Trophoblast cell (in vitro differentiated cells and primary cell): Measurements from ENCODE around the gene GBE1.

Source experiments
- DNase-seq, 2 donors: peaks; one replicate each; pipeline ENCODE4 v3.0.0-alpha.2; 2016
- H2AFZ ChIP-seq: 2 replicates; pipeline ENCODE4 v1.6.1; 2013; ENCODE audit warnings: low read length, moderate library complexity, mild to moderate bottlenecking; ENCODE audit not compliant: insufficient read depth, poor library complexity
- H2AK5ac ChIP-seq: 2 replicates; pipeline ENCODE4 v1.6.1; 2013; ENCODE audit warnings: mild to moderate bottlenecking, low read length
- H2BK120ac ChIP-seq: 2 replicates; pipeline ENCODE4 v1.6.1; 2013; ENCODE audit warnings: low read length, mild to moderate bottlenecking, moderate library complexity; ENCODE audit not compliant: insufficient read depth, poor library complexity
- H2BK12ac ChIP-seq: 2 replicates; pipeline ENCODE4 v1.6.1; 2013; ENCODE audit warnings: mild to moderate bottlenecking, low read length, moderate library complexity
- H2BK5ac ChIP-seq: 2 replicates; pipeline ENCODE4 v1.6.1; 2013; ENCODE audit warnings: low read length, low read depth, moderate library complexity, mild to moderate bottlenecking; ENCODE audit not compliant: poor library complexity
- H3K14ac ChIP-seq: 2 replicates; pipeline ENCODE4 v1.6.1; 2013; ENCODE audit warnings: mild to moderate bottlenecking, low read length
- H3K18ac ChIP-seq: 2 replicates; pipeline ENCODE4 v1.6.1; 2013; ENCODE audit warnings: mild to moderate bottlenecking, low read length
- H3K23ac ChIP-seq: 2 replicates; pipeline ENCODE4 v1.6.1; 2013; ENCODE audit warnings: low read length
- H3K27ac ChIP-seq: 2 replicates; pipeline ENCODE4 v1.5.1; 2013; ENCODE audit warnings: low read depth, mild to moderate bottlenecking, inconsistent platforms, low read length, moderate library complexity
- H3K27me3 ChIP-seq: 2 replicates; pipeline ENCODE4 v1.6.1; 2013; ENCODE audit warnings: inconsistent platforms, mild to moderate bottlenecking, low read length, moderate library complexity; ENCODE audit not compliant: insufficient read depth
- H3K36me3 ChIP-seq, 2 experiments: 1 replicate in 1 of 2; 2 replicates in 1 of 2; pipeline ENCODE4 v1.6.1; 2013; ENCODE audit warnings: low read length in 2 of 2, mild to moderate bottlenecking in 2 of 2, moderate library complexity in 1 of 2; ENCODE audit not compliant: insufficient read depth in 2 of 2, control insufficient read depth in 1 of 2
- H3K4ac ChIP-seq: 2 replicates; pipeline ENCODE4 v1.6.1; 2013; ENCODE audit warnings: low read depth, mild to moderate bottlenecking, low read length, moderate library complexity
- H3K4me1 ChIP-seq, 2 experiments: 1 replicate in 1 of 2; 2 replicates in 1 of 2; pipeline ENCODE4 v1.6.1; 2013; ENCODE audit warnings: low read length in 2 of 2, mild to moderate bottlenecking in 2 of 2, moderate library complexity in 1 of 2; ENCODE audit not compliant: insufficient read depth in 2 of 2, control insufficient read depth in 1 of 2
- H3K4me2 ChIP-seq: 2 replicates; pipeline ENCODE4 v1.6.1; 2013; ENCODE audit warnings: inconsistent platforms, mild to moderate bottlenecking, low read length, moderate library complexity
- H3K4me3 ChIP-seq: 2 replicates; pipeline ENCODE4 v1.5.1; 2013; ENCODE audit warnings: mild to moderate bottlenecking, low read depth, low read length, inconsistent platforms
- H3K79me1 ChIP-seq: one replicate; pipeline ENCODE4 v1.6.1; 2013; ENCODE audit warnings: low read length
- H3K79me2 ChIP-seq: 2 replicates; pipeline ENCODE4 v1.6.1; 2013; ENCODE audit warnings: low read length, mild to moderate bottlenecking; ENCODE audit not compliant: control insufficient read depth, insufficient read depth, poor library complexity
- H3K9ac ChIP-seq: 2 replicates; pipeline ENCODE4 v1.6.1; 2013; ENCODE audit warnings: mild to moderate bottlenecking, low read length
- H3K9me3 ChIP-seq: 2 replicates; pipeline ENCODE4 v1.6.1; 2013; ENCODE audit warnings: low read depth, mild to moderate bottlenecking, control low read depth, inconsistent platforms, low read length; ENCODE audit not compliant: insufficient read depth
- H4K12ac ChIP-seq: 2 replicates; pipeline ENCODE4 v1.6.1; 2013; ENCODE audit warnings: low read depth, mild to moderate bottlenecking, low read length, moderate library complexity
- H4K8ac ChIP-seq: 2 replicates; pipeline ENCODE4 v1.6.1; 2013; ENCODE audit warnings: low read depth, mild to moderate bottlenecking, low read length, moderate library complexity
- H4K91ac ChIP-seq: one replicate; pipeline ENCODE4 v1.6.1; 2013; ENCODE audit warnings: low read depth, mild to moderate bottlenecking, low read length, moderate library complexity
- whole genome bisulfite sequencing: extraction: QIAGEN DNeasy Blood & Tissue Kit; methylation state at CpG from one replicate; pipeline ENCODE4 v1.1.7; 2013; ENCODE audit warnings: missing lambda C conversion rate; ENCODE audit not compliant: insufficient read length, insufficient coverage; ENCODE audit errors: extremely low coverage; 5-methylcytosine and 5-hydroxymethylcytosine counted together

Gene GBE1

GRCh38 chr3:81658322-81658997, 103.0 kb downstream of the GBE1 start:
- no peaks in the 10 kb centered on the region for H3K79me2 ChIP-seq
- no peak overlapping the region for H3K23ac ChIP-seq
- no peak overlapping the region for H3K4me3 ChIP-seq
- no peak overlapping the region for H2AK5ac ChIP-seq
- no peak overlapping the region for H2BK120ac ChIP-seq
- H3K18ac ChIP-seq, result no peak overlapping the region
- H3K27me3 ChIP-seq, result no peaks in the 10 kb centered on the region
- H2BK12ac ChIP-seq, result no peak overlapping the region
- no peak overlapping the region for H2AFZ ChIP-seq
- no CpG with 5 or more reads among the region's 3 CpGs for WGBS
- no peak overlapping the region for H3K4ac ChIP-seq
- H3K4me2 ChIP-seq, result no peak overlapping the region
- H4K12ac ChIP-seq, result no peak overlapping the region
- H3K79me1 ChIP-seq, result no peaks in the 10 kb centered on the region
- no peak overlapping the region for H4K91ac ChIP-seq
- no peak overlapping the region for H3K27ac ChIP-seq
- H3K9ac ChIP-seq, result no peak overlapping the region
- H3K36me3 ChIP-seq, result no peaks in the 10 kb centered on the region
- H2BK5ac ChIP-seq, result no peak overlapping the region
- H4K8ac ChIP-seq, result no peak overlapping the region
- DNase-seq, result no peak
- no peaks in the 10 kb centered on the region for H3K4me1 ChIP-seq
- no peak overlapping the region for H3K14ac ChIP-seq
- H3K9me3 ChIP-seq, result no peaks in the 10 kb centered on the region

- Histone ChIP-seq H2BK12ac (no peak overlapping the region), H3K9ac (no peak overlapping the region), H2AFZ (no peak overlapping the region), H3K9me3 (no peaks in the 10 kb centered on the region), H2BK5ac (no peak overlapping the region), H3K4me2 (no peak overlapping the region), H4K12ac (no peak overlapping the region), H3K23ac (no peak overlapping the region), H4K91ac (no peak overlapping the region), H3K27ac (no peak overlapping the region), H3K4me3 (no peak overlapping the region), H3K27me3 (no peaks in the 10 kb centered on the region), H4K8ac (no peak overlapping the region), H3K79me1 (no peaks in the 10 kb centered on the region), H3K36me3 (peaks cover 0 to 1% of the 10 kb centered on the region in 2 experiments), H3K4ac (no peak overlapping the region), H2AK5ac (no peak overlapping the region), H3K4me1 (no peaks in the 10 kb centered on the region), H3K79me2 (no peaks in the 10 kb centered on the region), H2BK120ac (no peak overlapping the region), H3K18ac (no peak overlapping the region), H3K14ac (no peak overlapping the region)
- DNase-seq, result no peak
- WGBS, result no CpG with 5 or more reads among the region's 4 CpGs
Observed at GRCh38 chr3:81651139-81651538, 110.3 kb downstream of the GBE1 start.

DNA sequence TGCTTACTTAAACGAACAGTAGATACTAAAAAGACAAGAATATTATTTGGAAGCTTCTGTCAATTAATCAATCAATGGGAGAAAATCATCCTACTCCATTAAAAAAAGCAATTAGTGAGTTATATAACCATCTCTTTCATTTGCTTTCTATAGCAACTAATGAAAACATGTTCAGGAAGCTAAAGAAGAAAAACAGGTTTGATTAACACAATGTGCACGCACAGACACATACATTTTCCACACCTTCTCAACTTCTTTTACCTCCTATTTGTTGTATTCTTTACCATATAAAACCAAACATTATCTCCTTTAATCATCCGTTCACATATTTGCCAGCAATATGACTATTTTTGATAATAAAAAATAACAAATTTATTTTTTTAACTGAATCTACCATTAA, 111.3 kb downstream of the GBE1 start:
- Histone ChIP-seq H3K4me1 (no peaks in the 10 kb centered on the region), H3K14ac (no peak overlapping the region), H3K4me3 (no peak overlapping the region), H3K36me3 (peaks cover 0 to 1% of the 10 kb centered on the region in 2 experiments), H2AK5ac (no peak overlapping the region), H2AFZ (no peak overlapping the region), H3K27me3 (no peaks in the 10 kb centered on the region), H3K4ac (no peak overlapping the region), H3K18ac (no peak overlapping the region), H4K91ac (no peak overlapping the region), H3K4me2 (no peak overlapping the region), H4K8ac (no peak overlapping the region), H3K9ac (no peak overlapping the region), H2BK5ac (no peak overlapping the region), H3K23ac (no peak overlapping the region), H3K79me2 (no peaks in the 10 kb centered on the region), H3K27ac (no peak overlapping the region), H2BK120ac (no peak overlapping the region), H2BK12ac (no peak overlapping the region), H4K12ac (no peak overlapping the region), H3K79me1 (no peaks in the 10 kb centered on the region), H3K9me3 (no peaks in the 10 kb centered on the region)
- no peak for DNase-seq
- 100% methylated on average over 1 of the region's 3 CpGs for WGBS

DNA sequence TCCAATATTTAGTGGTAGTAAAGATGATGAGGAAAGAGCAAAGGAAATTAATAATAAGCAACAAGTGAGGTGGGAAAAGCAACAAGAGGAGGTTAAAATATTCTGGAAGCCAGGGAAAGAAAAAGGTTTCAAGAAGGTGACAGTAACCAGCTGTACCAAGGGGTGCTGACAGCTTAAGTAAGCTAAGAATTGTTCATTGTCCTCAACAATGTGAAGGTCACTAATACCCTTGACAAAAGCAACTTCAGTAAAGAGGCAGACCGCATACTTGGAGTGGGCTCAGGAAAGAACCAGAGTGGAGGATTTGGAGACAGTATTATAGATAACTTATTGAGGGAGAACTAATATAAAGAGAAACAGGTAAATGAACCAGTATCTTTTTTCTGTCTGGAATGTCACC, 116.2 kb downstream of the GBE1 start:
- Histone ChIP-seq H3K9ac (no peak overlapping the region), H3K79me2 (no peaks in the 10 kb centered on the region), H3K18ac (no peak overlapping the region), H4K12ac (no peak overlapping the region), H2BK12ac (no peak overlapping the region), H3K4ac (no peak overlapping the region), H3K14ac (no peak overlapping the region), H3K79me1 (no peaks in the 10 kb centered on the region), H3K36me3 (no peaks in the 10 kb centered on the region), H2BK120ac (no peak overlapping the region), H2BK5ac (no peak overlapping the region), H4K91ac (no peak overlapping the region), H3K4me2 (no peak overlapping the region), H3K27ac (no peak overlapping the region), H3K4me3 (no peak overlapping the region), H4K8ac (no peak overlapping the region), H3K4me1 (peaks cover 0 to 1% of the 10 kb centered on the region in 2 experiments), H3K9me3 (no peaks in the 10 kb centered on the region), H3K27me3 (no peaks in the 10 kb centered on the region), H2AK5ac (no peak overlapping the region), H2AFZ (no peak overlapping the region), H3K23ac (no peak overlapping the region)
- DNase-seq, result no peak
- WGBS, result no CpG with 5 or more reads among the region's 1 CpG
